Nephron progenitor cell (in vitro differentiated cells): ENCODE measurements around the gene SP100.

ENCODE experiments used
- DNase-seq: peaks from one replicate; pipeline ENCODE4 v3.0.0; 2021
- H3K27ac Mint-ChIP-seq: 2 replicates; pipeline ENCODE4 v1.8.0; 2021; ENCODE audit warnings: mild to moderate bottlenecking, moderate library complexity, mixed read lengths
- H3K27me3 Mint-ChIP-seq: 2 replicates; pipeline ENCODE4 v1.8.0; 2021; ENCODE audit warnings: mild to moderate bottlenecking, low read depth, mixed read lengths; ENCODE audit not compliant: poor library complexity
- H3K36me3 Mint-ChIP-seq: 2 replicates; pipeline ENCODE4 v1.8.0; 2021; ENCODE audit warnings: low read depth, mixed read lengths
- H3K4me1 Mint-ChIP-seq: 2 replicates; pipeline ENCODE4 v1.8.0; 2021; ENCODE audit warnings: mixed read lengths
- H3K4me3 Mint-ChIP-seq: 2 replicates; pipeline ENCODE4 v1.8.0; 2021; ENCODE audit warnings: mild to moderate bottlenecking, moderate library complexity, mixed read lengths
- H3K9me3 Mint-ChIP-seq: 2 replicates; pipeline ENCODE4 v1.8.0; 2021; ENCODE audit warnings: mild to moderate bottlenecking, moderate library complexity, mixed read lengths
- TF ChIP-seq, protein P1 (sequence below): fragments of 200-600 bp; sonication (generic); IDR thresholded peaks from 2 replicates; pipeline ENCODE4 v1.5.0; 2021; ENCODE audit warnings: antibody characterized with exemption

The SP100 gene

DNA sequence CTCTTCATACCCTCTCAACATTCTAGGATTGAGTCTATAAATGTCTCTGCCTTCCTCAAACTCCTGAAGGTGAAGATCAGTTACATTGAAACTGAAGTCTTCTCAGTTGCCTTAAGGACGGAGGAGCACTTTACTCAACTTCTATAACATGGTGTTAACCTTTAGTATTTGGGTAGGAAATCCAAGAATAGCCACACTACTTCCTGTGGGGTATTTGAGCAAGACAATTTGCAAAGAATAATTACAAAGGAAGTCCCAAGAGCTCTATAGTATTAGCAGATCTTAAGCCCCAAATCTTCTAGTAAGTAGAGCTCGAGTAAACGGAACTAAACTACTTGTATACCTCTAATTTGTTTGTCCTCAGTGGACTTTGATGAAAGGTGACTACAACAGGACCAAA, 80.9 kb downstream of the SP100 start:
- Mint-ChIP-seq H3K27me3 (peaks cover 18% of the 10 kb centered on the region), H3K27ac (no peak overlapping the region), H3K36me3 (no peaks in the 10 kb centered on the region), H3K4me1 (no peaks in the 10 kb centered on the region), H3K4me3 (no peak overlapping the region), H3K9me3 (peaks cover 8% of the 10 kb centered on the region)
- TF ChIP-seq, protein P1, sequence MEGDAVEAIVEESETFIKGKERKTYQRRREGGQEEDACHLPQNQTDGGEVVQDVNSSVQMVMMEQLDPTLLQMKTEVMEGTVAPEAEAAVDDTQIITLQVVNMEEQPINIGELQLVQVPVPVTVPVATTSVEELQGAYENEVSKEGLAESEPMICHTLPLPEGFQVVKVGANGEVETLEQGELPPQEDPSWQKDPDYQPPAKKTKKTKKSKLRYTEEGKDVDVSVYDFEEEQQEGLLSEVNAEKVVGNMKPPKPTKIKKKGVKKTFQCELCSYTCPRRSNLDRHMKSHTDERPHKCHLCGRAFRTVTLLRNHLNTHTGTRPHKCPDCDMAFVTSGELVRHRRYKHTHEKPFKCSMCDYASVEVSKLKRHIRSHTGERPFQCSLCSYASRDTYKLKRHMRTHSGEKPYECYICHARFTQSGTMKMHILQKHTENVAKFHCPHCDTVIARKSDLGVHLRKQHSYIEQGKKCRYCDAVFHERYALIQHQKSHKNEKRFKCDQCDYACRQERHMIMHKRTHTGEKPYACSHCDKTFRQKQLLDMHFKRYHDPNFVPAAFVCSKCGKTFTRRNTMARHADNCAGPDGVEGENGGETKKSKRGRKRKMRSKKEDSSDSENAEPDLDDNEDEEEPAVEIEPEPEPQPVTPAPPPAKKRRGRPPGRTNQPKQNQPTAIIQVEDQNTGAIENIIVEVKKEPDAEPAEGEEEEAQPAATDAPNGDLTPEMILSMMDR: no peak
- no peak for DNase-seq

DNA sequence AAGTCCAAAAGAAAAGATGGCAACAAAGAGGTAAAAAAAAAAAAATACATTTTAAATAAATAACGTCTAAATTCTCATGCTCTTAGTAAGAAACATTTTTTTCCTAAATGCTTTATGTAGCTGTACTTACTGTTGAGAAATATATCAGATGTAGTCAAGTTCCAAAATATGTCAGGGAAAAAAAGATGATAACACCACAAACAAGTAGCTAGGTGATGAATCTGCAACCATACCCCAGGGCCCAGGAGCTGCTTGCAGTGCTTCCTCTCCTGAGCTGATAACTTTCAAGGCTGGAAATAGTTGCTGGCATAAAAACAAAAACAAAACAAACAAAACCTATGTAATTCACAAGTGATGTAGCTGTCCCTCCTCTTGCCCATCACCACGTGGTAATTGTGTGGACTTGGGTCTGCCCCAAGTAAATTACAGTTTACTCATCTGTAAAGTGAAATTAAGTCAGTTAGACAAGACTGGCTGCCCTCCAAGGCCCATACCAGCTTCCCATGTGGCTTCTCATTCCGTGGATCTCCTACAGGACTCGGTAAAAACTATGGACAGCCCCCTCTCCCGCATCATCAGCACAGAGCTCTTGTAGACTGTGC, 82.6 kb downstream of the SP100 start:
- Mint-ChIP-seq H3K4me1 (no peaks in the 10 kb centered on the region), H3K27ac (no peak overlapping the region), H3K36me3 (no peaks in the 10 kb centered on the region), H3K27me3 (peaks cover 18% of the 10 kb centered on the region), H3K9me3 (peaks cover 4% of the 10 kb centered on the region), H3K4me3 (no peak overlapping the region)
- TF ChIP-seq, protein P1: no peak
- DNase-seq: no peak

DNA sequence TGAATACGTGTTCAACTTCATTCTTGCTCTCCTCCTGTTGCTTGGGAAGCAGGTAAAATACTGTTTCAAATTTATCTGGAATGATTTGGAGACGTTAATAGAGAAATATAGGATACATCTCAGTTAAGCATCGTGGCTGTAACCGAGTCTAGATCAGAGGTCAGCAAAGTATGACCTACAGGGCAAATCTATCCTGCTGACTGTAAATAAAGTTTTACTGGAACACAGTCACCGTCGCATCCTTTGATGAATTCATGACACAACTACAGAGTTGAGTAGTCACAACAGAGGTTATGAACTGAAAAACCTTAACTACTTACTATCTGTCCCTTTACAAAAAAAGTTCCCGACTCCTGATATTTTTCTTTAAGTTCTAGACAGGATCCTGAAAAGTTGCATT, 86.6 kb downstream of the SP100 start:
- TF ChIP-seq, protein P1: no peak
- Mint-ChIP-seq H3K27me3 (peaks cover 11% of the 10 kb centered on the region), H3K27ac (no peak overlapping the region), H3K4me1 (no peaks in the 10 kb centered on the region), H3K36me3 (no peaks in the 10 kb centered on the region), H3K9me3 (peaks cover 4% of the 10 kb centered on the region), H3K4me3 (no peak overlapping the region)
- no peak for DNase-seq

GRCh38 chr2:230503798-230504197, 87.8 kb downstream of the SP100 start:
- H3K36me3 Mint-ChIP-seq: no peaks in the 10 kb centered on the region
- no peak overlapping the region for H3K4me3 Mint-ChIP-seq
- peaks cover 4% of the 10 kb centered on the region for H3K9me3 Mint-ChIP-seq
- H3K27me3 Mint-ChIP-seq: peaks cover 7% of the 10 kb centered on the region
- H3K4me1 Mint-ChIP-seq: no peaks in the 10 kb centered on the region
- no peak overlapping the region for H3K27ac Mint-ChIP-seq
- TF ChIP-seq, protein P1: no peak
- no peak for DNase-seq

GRCh38 chr2:230505162-230505561, 89.2 kb downstream of the SP100 start:
- H3K9me3 Mint-ChIP-seq: peaks cover 4% of the 10 kb centered on the region
- TF ChIP-seq, protein P1: no peak
- H3K27ac Mint-ChIP-seq: no peak overlapping the region
- no peak overlapping the region for H3K4me3 Mint-ChIP-seq
- H3K36me3 Mint-ChIP-seq: no peaks in the 10 kb centered on the region
- H3K27me3 Mint-ChIP-seq: peaks cover 4% of the 10 kb centered on the region
- DNase-seq: no peak
- no peaks in the 10 kb centered on the region for H3K4me1 Mint-ChIP-seq

GRCh38 chr2:230512955-230513748, 97.2 kb downstream of the SP100 start:
- no peak overlapping the region for H3K4me3 Mint-ChIP-seq
- no peaks in the 10 kb centered on the region for H3K4me1 Mint-ChIP-seq
- TF ChIP-seq, protein P1: no peak
- no peaks in the 10 kb centered on the region for H3K27me3 Mint-ChIP-seq
- H3K9me3 Mint-ChIP-seq: no peaks in the 10 kb centered on the region
- no peak overlapping the region for H3K27ac Mint-ChIP-seq
- no peaks in the 10 kb centered on the region for H3K36me3 Mint-ChIP-seq
- DNase-seq: no peak
